ENCODE measurements around the gene CPNE8.

The CPNE8 gene

GRCh38 chr12:38629064-38629463, 276.3 kb downstream of the CPNE8 start:
- no peak for DNase-seq (ENCODE audit: low spot score)

- no peak for DNase-seq (ENCODE audit: low spot score)
These were observed 277.1 kb downstream of the CPNE8 start for GRCh38 chr12:38628288-38628687.

- no peak for DNase-seq (ENCODE audit: low spot score)
These were observed 280.1 kb downstream of the CPNE8 start for GRCh38 chr12:38625306-38625705.

DNA sequence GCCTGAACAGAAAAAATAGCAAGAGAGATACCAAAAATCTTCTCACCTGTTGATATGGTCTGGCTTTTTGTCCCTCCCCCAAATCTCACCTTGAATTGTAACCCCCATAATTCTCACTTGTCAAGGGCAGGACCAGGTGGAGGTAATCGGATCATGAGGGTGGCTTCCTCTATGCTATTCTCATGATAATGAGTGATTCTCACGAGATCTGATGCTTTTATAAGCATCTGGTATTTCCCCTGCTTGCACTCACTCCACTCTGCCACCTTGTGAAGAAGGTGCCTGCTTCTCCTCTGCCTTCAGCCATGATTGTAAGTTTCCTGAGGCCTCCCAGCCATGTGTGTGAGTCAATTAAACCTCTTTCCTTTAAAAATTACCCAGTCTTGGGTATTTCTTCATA, 291.2 kb downstream of the CPNE8 start:
- DNase-seq (ENCODE audit: low spot score): no peak

DNA sequence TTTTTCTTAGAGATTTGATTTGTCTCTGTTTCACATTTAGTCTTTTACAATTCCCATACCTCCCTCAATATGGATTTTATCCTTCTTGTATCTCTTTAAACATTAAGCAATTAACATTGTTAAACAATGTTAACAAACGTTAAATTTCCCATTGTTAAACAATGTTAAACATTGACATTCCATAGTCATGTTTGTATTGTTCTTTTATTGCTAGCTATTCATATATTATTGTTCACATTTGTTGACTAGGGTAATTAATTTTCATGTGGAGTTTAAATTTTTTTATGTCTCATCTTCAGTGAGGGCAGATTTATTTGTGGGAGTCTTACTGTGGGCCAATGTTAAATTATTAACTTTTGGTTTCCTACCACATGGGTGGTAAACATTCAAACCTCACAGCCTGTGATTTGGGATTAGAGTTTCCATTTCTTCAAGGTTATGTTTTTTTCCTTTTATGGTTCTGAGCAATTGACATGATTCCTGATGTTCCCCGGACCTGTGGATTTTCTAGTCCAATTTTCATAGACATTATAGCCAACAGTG, 294.5 kb downstream of the CPNE8 start:
- DNase-seq (ENCODE audit: low spot score): no peak

GRCh38 chr12:38607295-38607694, 298.1 kb downstream of the CPNE8 start:
- DNase-seq (ENCODE audit: low spot score): no peak
